ENCODE data around the gene RPL28.

Gene RPL28

DNA sequence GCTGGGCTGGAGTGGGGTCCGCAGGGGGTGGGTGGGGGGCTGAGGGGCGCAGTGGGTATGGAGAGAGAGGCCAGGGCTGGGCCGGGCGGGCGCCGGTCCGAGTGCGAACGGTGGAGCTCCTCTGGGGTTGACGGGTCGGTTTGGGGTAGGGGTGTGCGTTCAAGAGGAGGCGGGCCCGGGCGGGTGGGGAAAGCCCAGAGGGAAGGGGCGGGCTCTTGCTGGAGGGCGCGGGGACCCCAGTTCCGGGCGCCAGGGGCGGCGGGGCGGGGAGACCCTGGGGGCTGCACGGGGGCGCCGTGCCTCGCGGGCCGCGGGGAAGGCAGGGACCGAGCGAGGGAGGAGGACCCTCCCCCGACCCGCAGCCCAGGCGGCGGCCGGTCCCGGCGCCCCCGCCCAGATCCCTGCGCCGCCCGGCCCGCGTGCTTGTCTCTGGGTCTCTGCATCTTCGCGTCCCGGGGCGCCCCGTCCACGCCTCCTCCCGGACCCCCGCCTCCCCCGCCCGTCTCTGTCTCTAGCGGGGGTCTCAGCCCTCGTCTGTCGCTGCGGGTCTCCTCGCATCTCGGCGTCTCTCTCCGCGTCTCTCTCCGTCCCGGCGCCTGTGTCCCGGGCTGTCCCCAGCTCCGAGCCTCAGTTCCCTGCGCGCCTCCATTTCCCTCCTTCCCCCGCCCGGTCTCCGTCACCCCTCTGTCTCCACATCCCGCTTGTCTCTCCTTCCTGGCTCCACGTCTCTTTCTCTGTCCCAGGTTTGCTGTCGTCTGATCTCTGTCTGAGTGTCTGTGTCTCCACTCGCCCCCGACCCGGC lies 65.6 kb downstream of the RPL28 start:
- no peak for DNase-seq (ENCODE audit: low spot score)

DNA sequence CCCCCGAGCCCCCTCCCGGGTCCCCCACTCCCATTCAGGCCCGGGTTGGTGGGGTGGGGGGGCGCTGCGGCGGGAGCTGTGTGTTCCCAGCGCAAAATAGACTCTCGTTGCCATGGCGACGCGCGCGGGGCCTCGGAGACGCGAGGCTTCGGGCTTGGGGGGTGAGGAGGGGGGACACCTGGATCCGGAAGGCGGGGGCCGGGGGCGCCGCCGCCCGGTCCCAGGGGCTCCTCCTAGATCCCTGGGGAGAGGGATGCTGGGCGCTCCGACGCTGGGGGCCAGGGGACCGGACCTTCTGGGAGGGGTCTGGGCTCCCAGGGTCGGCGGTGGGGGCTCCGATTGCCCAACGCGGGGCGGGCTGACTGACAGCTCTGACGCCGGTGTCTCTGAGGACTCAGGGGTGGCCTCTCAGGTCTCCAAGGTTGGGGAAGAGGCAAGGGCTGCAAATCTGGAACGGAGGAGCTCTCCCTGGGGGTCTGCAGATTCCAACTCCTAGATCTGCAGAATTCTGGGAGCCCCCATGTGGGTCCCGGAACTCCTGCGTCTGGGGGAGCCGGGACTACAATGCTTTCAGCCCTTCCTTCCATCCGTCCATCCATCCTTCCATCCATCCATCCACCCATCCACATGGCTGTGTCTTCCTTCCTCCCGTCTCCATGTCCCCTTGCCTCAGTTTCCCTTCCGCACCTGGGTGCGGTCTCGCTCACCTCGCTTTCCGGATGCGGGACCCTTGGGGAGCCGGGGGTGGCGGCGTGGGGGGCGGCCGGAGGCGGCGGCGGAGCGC lies 66.4 kb downstream of the RPL28 start:
- no peak for DNase-seq (ENCODE audit: low spot score)
